GM18861 (cell line): ENCODE measurements around the gene GLUL.

Source experiments
- ATAC-seq: cut with Tn5 transposase; IDR thresholded peaks from one replicate; pipeline ENCODE4 v1.9.1; 2021; ENCODE audit not compliant: unreplicated experiment

GLUL gene

DNA sequence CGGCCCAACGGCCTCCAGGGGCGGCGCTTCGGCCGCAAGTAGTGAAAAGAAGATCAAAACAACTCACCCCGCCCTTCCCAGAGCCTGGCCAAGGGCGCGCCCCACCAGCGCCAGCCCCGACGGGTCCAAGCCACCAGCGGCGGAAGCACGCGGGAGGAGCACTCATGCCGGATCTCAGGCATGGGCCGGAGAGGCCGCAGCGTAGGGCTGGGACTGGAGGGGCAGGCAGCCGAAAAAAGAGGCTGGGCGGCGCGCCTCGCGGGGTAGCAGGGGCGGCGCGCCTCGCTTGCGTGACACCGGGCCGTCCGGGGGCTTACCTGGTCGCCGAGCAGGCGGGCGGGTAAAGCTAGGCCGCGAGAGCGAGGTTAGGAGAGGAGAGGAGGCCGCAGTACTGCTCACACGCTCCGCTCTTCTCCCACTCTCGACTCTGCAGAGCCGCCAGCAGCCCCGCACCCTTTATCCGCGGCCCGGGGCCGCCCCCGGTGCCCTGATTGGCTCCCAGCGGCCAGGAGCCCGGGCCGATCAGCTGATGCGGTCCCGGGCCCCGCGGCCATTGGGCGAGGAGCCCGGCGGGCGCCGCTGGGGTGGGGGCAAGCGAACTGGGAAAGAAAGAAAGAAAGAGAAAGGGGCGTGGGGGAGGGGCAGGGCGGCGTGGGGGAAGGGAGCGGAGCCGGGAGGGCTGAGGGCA, at the start of gene GLUL:
TSS of gene GLUL (minus strand) at position 429 of the 688 bp plus-strand sequence. CDS start 3,053 bp downstream, outside the sequence.
- peak; percentile 64 for ATAC-seq

DNA sequence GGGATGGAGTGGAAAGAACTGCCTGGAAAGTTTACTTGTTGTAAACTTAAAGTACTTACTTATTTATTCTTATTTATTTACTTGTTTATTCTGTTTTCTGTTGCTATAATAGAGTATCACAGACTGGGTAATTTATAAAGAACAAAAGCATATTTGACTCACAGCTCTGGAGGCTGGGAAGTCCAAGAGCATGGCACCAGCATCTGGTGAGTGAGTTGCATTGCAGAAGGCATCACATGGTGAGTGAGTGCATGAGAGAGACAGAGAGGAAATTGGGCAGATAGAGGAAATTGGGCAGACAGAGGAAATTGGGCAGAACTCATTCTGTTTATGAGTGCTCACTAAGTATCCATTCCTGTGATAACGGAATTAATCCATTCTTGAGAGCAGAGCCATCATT, 46.7 kb upstream of the GLUL start:
- ATAC-seq, result no peak

DNA sequence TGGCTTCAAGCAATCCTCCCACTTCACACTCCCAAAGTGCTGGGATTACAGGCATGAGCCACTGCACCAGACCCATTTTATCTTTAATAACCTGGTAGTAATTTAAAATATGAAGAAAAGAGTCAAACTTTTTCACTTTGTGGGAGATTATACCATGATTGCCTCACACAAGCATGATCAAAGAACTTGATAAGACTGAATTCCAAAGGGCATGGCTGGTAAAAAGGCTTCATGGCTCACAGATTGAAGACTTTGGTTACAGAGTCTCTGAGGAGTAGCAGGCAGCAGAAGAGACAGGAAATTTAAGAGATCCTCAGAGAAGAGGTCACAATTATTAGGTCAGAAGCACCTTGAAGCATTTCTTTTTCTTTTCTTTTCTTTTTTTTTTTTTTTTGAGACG, 42.0 kb upstream of the GLUL start:
- no peak for ATAC-seq

DNA sequence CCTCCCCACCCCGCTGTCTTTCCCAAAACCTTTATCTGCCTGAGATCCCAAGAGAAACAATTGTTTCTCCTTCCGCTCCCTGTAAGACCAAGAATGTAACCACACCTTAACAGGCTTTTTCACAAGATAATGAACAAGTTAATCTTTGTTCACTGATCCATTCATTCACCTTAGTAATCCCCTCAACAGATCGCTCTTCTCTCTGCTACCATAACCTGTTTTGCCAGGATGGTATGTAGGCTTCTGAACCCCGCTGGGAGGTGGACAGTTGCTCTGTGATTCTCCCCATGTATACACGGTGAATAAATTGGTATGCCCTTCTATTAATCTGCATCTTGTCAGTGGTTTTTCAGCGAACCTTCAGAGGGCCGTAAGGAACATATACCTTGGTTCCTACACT, 39.7 kb upstream of the GLUL start:
- no peak for ATAC-seq

DNA sequence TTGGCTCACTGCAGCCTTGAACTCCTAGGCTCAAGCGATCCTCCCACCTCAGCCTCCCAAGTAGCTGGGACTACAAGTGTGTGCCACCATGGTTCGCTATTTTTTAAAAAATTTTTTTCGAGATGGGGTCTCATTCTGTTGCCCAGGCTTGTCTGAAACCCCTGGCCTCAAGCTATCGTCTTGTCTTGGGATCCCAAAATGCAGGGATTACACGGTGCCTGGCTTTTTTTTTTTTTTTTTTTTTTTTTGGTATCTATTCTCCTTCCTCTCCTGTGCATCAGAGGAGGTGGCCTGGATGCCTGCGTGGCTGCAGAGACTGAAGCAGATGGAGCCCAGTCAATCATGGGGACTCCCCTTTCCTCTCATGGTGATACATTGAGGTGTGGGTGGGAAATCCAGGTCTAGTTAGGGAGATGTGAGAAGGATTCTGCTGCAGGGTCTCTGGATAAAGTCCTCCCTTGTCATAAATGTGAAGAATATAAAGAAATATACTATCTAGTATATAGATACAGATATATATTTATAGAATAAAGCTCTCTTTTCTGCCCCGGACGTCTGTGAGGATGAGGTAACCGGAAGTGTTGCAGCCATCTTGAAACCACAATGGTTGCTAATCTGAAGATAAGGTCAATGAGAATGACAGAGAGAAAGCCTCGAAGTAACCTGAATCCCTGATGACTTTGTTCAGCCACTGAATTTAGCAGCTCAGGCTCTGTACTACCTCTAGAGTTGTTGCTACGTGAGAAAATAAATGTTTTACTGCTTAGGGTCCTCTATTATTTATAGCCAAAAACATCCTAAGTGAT, 38.9 kb upstream of the GLUL start:
- peak; percentile 39 for ATAC-seq

DNA sequence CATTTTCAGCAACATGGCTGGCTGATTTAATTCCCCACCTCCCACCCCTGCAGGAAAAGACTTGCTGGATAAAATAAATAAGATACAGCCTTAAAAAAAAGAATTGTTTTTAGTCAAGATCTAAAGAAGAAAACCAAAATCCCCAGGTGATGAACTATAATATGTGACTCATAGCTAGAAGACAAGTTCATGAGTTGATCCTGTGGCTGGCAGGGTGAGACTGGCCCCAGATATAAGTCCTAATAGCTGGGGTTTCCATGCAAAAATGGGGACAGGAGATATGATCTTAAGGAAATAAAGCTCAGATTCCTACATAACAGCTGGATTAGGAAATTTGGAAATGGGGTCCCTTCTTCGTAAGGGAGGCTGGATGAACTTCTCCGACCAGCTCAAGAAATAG, 36.5 kb upstream of the GLUL start:
- no peak for ATAC-seq

DNA sequence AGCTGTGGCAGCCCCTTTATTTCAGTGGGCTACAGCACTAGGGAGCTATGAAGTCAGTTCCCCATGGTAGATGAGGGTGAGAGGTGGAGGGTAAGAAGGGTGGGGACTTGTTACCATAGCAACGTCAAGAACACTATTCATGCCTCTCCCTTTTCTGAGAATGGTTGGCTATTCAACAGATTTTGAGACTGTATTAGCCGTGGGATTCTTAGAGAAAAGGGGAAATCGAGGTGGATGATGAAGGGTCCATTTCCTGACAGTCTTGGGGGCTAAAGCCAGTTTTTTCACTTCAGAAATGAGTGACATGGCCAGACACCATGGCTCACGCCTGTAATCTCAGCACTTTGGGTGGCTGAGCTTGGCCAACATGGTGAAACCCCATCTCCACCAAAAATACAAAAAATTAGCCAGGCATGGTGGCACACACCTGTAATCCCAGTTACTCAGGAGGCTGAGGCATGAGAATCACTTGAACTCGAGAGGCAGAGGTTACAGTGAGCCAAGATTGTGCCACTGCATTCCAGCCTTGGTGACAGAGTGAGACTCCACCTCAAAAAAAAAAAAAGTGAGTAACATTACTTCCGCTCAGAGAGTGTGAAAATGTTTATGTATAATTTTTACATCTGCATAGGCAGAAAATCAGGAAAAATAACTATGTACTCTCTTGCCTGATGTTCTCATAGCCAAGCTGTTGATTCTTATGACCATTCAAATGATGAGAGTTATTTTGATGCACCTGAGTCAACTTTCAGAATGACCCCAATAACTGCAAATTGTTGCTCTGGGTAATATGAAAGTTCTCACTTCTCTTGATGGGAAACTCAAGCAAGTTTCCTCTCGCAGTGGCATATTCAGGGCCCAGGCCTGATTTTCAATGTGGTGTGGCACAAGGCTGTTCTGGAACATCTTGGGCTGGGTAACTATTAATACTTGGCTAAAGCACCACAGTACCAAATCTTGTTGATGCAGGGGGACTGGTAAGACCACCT, 35.1 kb upstream of the GLUL start:
- ATAC-seq, result peak; percentile 65

DNA sequence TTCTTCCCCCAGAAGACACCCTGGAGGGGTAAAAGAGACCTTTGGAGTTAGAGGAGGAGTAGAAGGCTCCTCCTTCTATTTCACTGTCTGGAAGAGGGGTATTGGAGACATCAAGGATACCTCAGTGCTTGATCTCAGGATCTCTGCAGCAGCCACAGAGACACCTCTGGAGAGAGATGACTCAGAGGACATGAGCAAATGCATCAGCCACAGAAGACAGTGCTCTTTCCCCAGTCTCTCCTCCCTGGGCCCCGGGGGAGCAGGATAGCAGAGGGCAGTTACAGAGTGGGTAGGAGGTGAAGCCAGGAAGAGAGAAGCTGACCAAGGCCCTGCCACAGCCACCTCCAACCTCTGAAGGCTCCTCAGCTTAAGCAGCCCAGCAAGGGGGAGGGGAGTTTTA, 24.2 kb upstream of the GLUL start:
- no peak for ATAC-seq

DNA sequence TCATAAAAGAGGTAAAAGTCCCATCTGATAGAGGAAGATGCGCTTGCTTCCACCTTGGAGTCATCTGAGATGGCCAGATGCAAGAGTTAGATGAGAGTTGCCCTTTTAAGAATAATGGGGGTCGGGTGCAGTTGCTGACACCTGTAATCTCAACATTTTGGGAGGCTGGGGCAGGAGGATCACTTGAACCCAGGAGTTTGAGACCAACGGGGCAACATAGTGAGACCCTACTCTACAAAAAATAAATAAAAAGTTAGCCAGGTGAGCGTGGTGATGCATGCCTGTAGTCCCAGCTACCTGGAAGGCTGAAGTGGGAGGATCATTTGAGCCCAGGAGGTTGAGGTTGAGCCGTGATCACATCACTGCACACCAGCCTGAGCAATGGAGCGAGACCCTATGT, 22.4 kb upstream of the GLUL start:
- ATAC-seq, result no peak

DNA sequence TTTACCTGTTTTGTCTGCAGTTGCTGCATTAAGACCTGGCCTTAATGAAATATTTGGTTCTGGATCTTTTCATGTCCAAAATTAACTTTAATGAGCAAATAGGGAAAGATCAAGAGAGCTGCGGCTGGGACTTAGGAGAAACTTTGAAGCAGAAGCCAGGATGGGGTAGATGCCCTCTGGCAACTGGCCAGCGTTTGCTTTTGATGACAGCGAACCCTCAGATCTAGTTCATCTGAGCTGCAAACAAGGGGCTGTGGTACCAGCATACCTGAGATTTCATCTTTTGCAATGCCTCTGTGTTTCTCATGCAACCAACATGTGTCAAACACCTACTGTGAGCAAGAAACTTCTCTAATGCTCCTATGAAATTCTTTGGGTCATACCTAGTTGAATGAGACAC, 21.9 kb upstream of the GLUL start:
- no peak for ATAC-seq

DNA sequence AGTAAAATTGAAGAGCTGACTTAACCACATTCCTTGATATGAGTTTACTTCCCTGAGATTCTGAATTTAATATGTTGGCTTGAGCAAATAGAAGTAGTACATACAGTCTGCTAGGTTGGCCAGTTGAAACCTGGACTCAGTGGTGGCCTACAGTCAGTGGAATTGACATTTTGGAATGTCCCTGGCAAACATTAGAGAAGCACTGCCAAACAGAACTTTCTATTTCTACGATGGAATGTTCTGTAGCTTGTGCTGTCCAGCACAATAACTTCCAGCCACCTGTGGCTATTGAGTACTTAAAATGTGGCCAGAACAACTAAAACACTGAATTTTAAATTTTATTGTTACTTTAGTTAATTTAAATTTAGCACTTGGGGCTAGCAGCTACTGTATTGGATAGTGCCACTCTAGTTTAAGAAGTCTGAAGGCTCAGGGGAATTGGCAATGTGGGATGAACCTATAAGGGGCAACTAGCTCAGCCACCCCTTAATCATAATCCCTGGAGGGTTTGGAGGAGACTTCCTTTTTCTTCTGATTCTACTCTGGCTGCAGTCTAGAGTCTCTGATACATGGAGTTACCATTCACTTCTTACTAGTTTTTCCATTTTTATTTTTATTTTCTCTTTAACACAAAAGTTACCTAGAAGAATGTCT, 19.2 kb upstream of the GLUL start:
- no peak for ATAC-seq

DNA sequence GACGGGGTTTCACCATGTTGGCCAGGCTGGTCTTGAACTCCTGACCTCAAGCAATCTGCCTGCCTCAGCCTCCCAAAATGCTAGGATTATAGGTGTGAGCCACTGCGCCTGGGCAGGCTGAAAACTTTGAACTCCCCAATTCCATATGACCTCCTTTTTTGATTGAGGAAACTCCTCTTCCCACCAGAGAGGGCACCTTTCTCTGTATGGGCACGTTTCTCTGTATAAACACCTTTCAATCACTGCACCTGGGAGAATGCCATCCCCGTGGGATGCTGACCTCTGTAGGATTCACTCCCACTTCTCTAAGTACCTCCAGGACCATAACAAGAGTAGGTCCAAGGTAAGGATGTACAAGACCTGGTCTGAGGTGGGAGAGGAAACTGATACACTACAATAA, 18.5 kb upstream of the GLUL start:
- ATAC-seq, result no peak

DNA sequence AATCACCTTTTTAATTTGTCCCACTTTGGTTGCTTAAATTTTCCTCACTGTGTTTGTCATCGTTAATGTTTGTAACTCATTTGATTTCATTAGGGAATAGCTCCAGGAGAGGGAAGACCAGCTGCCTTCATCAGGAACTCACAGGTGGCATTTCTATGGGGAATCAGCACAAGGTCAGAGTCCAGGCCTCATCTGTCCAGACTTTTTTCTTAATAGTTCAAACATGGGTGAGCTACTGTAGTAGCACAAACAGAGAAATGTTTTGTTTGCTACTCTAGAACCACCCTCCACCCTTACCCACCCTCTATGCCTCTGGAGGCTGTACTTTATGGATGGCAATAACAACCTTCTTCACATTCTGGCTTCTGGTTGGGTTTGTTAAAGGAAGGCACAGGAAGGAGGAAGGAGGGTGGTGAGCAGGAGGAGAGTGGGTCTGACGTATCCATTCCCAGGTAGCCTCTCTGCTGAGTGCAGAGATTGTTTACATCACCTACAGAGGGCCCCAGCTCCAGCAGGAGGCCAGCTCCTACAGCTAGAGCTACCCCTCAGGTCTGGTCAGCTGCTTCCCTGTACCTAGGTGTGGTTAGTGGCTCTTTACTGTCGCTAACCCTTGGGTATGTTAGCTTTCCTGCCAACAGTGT, 17.0 kb upstream of the GLUL start:
- no peak for ATAC-seq

DNA sequence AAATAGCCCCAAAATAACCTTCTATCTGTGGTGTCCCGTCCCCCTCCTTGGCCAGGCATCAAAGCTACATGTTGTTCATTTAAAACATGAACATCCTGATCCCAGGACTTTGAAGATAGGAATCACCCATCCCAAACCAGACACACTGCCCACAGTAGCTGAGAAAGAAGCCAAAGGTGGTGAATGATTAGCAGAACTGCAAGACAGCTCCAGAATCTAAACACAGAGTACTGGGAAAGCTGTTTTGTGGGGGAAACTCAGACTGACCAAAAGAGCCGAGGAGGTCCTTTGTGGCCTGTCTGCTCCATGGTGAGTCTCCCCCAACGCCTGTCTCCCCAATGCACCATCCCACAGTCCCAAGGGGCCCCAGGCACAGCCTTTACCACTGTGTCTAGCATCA, 16.1 kb upstream of the GLUL start:
- no peak for ATAC-seq

DNA sequence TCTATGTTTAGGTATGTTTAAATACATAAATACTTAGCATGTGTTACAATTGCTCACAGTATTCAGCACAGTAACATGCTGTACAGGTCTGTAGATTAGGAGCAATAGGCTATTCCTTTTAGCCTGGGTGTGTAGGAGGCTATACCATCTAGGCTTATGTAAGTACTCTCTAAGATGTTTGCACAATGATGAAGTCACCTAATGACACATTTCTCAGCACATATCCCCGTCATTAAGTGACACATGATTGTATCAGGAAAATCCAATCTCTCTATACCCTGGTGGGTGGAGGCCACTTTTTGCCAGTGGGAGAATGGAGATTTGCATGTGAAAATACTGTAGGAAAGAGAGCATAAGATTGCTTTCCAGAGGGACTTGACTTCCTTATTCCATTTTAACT, 14.4 kb upstream of the GLUL start:
- ATAC-seq, result no peak

DNA sequence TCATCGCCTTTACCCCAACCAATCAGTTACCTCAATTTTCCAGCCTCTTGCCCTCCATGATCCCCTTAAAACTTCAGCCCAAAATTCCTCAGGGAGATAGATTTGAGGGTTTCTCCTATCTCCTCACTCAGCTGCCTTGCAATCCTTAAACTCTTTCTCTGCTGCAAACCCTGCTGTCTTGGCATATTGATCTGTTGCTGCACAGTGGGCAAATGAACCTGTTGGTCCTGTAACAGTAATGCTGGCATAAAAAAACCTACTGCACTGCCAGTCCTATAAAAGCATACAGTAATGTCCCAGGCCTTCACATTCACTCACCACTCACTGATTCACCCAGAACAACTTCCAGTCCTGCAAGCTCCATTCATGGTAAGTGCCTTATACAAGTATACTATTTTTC, 14.0 kb upstream of the GLUL start:
- ATAC-seq, result no peak

DNA sequence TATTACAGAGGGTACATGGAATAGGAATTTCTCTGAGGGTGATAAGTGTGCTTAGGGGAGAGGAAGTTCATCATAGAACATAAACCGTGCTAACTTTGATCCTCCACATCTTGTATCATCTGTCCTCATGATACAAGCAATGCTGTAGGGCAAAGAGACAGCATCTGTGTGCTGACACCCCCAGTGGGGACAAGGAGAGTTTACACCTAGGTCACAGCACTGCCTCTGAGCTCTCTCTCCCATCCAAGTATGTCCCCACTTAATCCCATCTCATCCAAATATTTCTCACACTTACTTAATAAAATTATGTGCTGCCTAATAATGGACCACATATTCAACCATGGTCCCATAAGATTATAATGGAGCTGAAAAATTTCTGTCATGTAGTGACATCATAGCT, 13.2 kb upstream of the GLUL start:
- no peak for ATAC-seq

DNA sequence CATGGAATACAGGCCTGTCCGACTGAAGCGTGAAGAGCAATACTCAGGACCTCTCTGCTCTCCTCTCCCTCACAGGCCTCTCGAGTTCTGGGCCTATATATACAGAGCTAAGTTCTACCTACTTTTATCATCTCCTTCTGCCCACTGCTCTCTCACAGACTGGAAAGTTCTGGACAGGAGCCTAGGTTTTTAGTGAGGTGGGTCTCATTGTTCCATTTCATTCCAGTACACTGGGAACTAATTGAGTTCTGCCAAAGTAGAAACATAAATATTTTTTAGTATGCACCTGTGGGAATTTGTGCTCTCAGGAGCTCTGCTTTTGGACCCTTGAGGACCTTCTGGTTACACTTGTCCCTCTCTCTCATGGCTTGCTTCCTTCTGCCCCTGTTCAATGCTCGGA, 9.0 kb upstream of the GLUL start, which contains the start of gene TEDDM1:
TSS of gene TEDDM1 (minus strand) at position 101 of the 400 bp plus-strand sequence. CDS start 182 bp downstream, outside the sequence.
- no peak for ATAC-seq

DNA sequence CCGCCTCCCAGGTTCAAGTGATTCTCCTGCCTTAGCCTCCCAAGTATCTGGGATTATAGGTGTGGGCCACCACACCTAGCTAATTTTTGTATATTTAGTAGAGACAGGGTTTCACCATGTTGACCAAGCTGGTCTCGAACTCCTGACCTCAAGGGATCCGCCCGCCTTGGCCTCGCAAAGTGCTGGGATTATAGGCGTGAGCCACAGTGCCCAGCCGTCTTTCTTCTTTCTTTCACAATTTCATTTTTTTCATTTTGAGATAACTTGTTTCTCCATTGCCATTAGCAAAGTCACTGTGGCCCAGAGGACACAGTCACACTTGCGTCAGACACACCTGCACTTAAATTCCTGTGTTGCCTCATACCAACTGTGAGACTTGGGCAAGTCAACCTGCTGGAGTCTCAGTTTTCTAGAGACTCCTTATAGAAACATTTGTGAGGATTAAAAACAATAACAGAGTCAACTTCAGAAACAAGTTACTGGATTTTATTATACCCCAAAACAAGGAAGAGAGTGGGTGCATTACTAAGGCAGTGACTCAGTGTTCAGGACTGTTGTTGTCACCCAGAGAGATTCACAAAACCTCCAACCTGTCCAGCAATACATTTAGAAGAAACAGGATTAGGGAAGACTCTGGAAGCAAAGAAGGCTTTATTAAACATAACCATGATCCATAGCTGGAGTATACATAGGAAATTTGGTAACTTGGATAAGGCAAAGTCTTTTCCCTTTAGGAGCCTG, 6.2 kb upstream of the GLUL start:
- no peak for ATAC-seq

DNA sequence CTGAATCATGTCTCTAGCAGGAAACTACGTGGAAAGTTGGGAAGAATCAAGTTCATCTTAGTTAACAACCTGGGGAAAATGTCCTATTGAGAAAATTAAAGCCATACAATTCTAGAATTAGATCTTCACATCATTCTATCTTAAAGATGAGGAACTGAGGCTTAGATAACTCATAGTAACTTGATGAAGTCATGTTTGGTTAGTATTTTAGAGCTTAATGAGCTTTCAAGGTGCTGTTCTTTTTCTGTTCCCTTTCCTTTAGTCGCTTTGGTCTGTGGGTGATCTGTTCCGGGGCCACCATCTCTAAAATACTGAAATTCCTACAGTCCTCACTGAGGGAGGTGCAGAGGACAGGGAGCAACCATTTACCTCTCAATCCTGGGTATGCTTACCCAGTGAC, 4.3 kb upstream of the GLUL start:
- ATAC-seq, result no peak
